SKM-1 treated with dmso at 0.1 percent for 144 hours (cell line): ENCODE data around the gene KLF17.
"Not testable (repeated sequence)": the region's sequence is repeated elsewhere in the genome, so short reads cannot be mapped to it uniquely, and the experiment has no call there.

Experiments
- DNase-seq: peaks from one replicate; lab custom pipeline; 2025; ENCODE audit not compliant: unreplicated experiment; lab: John Stamatoyannopoulos, UW

The KLF17 gene

DNA sequence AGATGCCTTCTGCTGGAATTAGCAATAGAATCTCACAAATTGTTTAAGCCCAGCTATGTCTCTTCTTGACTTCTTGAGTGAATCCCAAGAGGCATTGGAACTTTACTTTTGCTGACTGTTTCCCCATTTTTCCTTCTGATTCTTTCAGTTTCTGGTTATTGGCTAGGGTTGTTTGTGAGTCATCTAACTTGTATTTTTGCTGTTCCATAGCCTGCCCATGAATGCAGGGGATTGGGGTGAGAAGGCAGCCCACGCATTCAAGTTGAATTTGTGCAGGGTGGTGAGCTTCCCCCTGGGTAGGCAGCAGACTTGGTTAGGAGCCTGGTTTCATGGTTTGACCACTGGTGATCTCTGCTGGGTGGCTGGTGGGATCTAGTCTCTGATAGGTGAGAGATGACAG lies 10.4 kb upstream of the KLF17 start:
- no peak for DNase-seq

DNA sequence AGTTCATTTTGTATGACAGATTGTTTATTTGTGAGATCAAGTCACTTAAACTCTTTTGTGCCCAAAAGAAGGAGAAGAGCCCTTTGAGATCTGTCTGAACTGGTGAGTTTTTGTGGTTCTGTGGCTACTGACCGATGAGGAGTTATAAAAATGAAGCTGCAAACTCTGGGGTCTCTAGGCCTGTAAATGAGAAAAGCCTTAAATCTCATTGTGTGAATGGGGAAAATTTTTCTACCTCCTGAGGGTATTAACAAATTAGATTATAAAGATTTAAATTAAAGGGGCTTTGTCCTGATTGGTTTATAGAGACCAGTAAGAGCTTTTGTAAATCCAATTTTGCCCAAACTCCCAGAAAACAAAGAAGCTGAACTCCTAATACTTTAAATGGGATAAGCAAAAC lies 9.7 kb upstream of the KLF17 start:
- DNase-seq = no peak

DNA sequence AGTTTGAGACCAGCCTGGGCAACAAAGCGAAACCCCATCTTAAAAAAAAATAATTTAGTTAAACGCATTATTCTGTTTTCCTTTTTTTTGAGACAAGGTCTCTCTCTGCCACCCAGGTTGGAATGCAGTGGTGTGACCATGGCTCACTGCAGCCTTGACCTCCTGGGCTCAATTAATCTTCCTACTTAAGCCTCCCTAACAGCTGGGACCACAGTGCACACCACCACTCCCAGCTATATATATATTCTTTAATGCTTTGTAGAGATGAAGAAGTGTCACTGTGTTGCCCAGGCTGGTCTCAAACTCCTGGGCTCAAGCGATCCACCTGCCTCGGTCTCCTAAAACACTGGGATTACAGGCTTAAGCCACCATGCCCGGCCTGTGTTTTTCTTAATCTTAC lies 7.7 kb upstream of the KLF17 start:
- DNase-seq = no peak

DNA sequence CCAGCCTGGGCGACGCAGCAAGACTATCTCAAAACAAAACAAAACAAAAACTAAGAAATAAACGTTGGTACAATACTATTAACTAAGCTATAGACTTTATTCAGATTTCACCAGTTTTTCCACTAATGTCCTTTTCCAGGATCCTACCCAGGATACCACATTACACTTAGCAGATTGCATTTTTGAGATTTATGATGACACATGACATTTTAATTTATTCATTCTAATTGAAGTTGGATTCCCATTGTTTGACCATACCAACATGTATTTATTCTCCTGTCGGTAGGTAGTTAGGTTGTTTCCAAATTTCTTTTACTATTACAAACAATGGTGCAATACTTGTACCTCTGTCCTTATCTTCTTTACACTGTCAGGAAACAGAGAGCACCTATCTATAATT lies 6.8 kb upstream of the KLF17 start:
- no peak for DNase-seq

DNA sequence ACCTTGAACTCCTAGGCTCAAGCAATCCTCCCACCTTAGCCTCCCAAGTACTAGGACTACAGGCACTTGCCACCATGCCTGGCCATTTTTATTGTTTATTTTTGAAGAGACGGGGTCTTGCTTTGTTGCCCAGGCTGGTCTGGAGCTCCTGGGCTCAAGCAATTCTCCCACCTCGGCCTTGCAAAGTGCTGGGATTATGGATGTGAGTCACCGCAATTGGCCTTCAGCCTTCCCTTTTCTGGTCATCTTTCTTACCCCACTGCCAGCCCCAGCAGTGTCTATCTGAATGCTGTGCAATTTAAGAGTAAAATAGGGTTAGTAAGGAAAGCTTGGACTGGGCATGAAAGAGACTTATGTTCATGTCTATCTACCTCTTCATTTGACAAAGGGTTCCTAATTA lies 6.1 kb upstream of the KLF17 start:
- no peak for DNase-seq

DNA sequence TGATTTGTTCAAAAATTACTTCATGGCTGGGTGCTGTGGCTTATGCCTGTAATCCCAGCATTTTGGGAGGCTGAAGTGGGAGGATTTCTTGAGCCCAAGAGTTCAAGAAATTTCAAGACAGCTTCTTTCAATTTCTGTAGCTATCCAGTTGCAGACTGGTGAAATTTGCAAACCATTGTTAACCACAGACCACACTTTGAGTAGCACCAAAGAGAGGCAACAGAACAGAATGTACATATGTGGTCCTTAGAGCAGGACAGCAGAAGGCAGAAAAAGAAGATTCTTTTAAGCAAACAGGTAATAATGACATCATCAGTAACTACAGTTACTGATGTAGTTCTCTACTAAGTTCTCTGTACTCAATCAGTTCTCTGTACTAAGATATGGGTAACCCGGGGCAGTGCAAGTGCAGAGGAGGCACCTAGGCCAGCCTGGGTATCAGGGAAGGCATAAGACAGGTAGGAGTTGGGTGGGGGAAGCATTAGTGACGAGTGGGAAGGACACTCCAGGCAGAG lies 5.5 kb upstream of the KLF17 start:
- DNase-seq = no peak

DNA sequence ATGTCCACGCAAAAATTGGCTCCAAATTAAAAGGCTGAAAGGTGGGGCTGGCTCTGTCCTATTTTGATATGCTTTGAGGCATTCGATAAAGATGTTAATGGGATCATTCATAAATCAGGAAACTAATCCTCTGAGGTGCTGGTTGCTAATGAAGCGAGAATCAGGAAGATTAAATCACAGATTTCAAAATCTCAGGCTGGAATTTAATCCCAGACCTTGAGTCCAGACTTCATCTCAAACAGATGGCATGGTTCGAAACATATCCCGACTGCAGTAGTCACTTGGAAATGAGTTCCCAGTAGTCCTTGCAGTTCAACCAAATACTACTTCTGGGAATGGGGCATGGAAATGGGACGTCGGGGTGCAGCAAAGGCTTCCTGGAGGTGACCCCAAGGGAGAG lies 4.5 kb upstream of the KLF17 start:
- DNase-seq = no peak

DNA sequence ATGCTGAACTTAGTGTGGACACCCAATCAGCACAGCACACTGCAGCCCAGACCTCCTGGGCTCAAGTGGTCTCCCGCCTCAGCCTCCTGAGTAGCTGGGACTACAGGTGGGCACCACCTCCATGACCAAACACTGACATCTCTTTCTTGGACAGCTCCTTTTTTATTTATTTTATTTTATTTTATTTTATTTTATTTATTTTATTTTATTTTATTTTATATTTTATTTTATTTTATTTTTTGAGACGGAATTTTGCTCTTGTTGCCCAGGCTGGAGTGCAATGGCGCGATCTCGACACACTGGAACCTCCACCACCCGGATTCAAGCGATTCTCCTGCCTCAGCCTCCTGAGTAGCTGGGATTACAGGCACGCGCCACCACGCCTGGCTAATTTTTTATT lies 1.3 kb upstream of the KLF17 start:
- not testable (repeated sequence) for DNase-seq

DNA sequence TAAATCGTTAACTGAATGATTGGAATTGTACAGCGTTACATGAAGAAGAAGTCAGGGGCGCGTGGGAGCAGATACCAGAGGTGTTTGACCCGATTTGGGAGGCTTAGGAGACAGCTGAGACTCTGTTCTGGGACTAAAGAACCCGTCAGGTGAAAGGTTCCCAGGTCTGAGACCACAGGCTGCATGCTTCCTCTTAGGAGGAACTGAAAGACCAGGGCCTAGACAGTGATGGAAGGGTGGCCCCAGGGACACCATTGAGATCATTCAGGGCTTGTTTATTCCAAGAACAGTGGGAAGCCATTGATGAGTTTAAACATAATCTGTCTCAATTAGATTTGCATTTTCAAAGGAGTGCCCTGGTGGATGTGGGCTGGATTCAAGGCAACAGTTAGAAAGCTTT lies 904 bp downstream of the KLF17 start:
- DNase-seq = no peak

DNA sequence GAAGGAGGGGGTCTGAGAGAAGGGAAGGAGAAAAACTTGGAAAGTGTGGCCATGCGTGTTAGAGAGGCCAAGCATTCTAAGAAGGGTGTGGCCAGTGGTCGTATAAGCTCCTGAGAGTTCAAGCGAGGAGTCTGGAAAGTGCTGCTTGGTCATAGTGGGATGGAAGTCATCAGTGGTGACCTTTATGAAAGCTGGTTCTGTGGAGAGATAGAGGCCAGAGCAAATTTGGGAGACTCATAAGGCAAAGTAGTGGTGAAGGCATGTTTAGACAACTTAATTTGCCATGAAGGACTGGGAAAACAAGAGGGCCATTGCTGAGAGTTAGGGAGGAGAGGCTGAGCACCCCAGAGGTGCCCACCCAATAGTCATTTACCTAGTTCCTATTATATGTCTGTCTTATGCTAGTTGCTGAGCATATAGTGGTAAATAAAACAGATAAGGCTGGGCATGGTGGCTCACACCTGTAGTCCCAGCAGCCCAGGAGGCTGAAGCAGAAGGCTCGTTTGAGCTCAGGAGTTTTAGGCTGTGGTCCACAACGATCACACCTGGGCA lies 1.9 kb downstream of the KLF17 start:
- no peak for DNase-seq

DNA sequence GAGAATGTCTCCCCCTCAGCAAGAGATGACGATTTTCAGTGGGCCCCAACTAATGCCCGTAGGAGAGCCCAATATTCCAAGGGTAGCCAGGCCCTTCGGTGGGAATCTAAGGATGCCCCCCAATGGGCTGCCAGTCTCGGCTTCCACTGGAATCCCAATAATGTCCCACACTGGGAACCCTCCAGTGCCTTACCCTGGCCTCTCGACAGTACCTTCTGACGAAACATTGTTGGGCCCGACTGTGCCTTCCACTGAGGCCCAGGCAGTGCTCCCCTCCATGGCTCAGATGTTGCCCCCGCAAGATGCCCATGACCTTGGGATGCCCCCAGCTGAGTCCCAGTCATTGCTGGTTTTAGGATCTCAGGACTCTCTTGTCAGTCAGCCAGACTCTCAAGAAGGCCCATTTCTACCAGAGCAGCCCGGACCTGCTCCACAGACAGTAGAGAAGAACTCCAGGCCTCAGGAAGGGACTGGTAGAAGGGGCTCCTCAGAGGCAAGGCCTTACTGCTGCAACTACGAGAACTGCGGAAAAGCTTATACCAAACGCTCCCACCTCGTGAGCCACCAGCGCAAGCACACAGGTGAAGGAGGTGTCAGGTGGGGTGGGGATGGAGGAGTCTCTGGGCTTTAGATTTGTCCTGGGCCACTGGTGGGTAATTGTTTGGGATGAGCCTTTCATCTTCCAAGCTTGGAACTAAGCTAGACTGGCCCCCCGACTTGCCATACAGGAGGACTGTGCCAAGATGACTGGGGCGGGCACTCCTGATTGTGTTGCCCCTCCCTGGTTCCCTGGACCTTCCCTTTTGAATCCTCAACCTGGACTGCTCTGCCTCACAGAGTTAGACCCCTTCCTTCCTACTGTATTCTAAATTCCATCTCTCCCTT lies 11.2 kb downstream of the KLF17 start:
- DNase-seq = no peak

DNA sequence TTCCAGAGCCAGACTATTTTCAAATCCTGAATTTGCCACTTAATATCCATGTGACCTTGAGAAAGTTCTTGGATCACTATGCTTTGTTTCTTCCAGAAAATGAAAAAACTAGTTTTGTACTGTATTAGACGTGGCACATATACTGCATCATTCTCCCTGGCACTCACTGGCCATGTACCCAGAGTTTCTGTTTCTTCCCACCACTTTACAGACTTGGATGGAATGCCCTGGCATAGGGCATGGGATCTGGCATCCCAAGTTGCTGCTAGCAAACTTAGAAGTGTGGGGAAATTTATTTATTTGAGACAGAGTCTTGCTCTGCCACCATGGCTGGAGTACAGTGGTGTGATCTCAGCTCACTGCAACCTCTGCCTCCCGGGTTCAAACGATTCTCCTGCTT lies 12.8 kb downstream of the KLF17 start:
- no peak for DNase-seq

DNA sequence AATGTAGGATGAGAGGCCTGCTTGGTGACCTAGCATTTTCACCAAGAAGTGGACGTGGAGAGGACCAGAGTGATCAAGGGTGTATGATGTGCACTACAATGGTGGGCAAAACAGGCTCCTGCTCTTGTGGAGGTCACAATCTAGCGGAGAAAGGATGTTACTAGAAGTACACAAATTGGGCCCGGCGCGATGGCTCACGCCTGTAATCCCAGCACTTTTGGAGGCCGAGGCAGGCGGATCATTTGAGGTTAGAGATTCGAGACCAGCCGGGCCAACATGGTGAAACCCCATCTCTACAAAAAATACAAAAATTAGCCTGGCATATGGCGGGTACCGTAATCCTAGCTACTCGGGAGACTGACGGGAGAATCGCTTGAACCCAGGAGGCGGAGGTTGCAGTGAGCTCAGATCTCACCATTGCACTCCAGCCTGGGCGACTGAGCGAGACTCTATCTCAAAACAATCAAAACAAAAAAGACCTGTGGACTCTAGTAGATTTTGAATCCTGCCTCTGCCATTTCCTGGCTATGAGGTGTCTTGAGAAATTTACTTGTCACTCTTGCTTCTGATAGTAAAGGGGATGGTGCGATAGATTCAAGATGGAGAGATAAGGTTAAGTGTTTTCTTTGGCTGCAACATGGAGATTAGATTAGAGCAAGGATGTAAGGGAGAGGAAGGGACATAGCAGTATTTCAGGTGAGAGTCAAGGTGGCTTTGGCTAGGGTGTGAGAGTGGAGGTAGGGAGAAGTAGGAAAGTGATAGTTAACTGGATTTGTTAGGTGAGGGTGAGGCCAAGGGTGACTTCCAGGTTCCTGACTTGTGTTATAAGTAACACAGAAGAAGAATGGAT lies 15.7 kb downstream of the KLF17 start:
- no peak for DNase-seq

DNA sequence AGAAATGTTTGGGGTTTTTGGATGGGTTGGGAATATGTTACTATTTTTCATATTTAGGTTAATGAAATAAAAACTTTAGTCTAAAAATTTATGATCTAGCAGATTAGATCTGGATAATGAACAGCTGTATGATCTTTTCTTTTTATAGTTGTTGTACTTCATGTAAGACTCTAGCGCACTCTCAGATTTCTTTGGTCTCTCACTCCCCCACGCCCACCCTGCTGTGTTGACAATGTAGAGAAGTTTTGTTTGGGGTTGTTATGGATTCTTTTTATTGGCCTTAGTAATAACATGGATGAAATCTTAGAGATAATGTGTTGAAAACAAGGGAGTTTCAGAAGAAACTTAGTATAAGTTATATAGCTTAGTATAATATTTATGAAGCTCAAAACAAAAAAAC lies 17.3 kb downstream of the KLF17 start:
- DNase-seq = no peak

DNA sequence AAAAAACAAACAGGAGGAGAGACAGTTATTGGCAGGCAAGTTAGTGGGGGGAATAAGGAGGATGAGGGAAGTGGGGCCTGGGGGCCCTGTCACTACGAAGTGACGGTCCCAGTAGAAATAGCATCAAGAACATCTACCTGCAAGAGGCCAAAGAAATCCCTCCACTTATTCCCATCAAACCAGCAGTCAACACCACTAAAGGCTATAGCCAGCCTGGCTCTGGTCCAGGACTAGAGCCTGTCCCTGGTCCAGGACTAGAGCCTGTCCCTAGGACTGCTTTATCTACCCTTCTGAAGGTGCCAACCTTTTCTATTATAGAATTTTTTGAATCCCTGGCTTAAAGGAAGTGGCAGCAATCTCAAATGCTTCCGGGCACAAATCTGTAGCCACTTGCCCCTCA lies 19.6 kb downstream of the KLF17 start:
- DNase-seq = no peak

DNA sequence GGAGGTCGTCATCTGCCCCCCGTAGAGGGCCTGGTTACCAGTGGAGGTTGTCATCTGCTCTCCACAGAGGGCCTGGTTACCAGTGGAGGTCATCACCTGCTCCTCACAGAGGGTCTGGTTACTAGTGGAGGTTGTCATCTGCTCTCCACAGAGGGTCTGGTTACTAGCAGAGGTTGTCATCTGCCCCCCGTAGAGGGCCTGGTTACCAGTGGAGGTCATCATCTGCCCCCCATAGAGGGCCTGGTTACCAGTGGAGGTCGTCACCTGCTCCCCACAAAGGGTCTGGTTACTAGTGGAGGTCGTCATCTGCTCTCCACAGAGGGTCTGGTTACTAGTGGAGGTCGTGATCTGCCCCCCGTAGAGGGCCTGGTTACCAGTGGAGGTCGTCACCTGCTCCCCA lies 20.9 kb downstream of the KLF17 start:
- not testable (repeated sequence) for DNase-seq

DNA sequence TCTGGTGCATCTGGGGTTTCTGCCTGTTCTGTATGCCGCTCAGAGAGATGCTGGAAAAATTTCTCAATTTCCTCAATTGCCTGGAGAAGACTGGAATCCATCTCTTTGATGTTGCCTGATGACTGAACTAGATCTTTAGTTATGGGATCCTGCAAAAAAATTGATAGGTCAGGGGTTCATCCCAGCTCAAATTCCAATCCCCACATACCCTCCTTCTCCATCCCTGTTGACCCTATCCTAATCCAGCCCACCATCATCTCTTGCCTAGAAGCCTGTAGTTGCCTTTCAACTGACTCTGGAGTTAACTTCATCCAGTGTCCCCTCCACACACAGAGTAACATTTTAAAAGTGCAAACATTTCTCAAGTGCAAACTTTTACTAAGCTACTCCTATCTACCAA lies 22.9 kb downstream of the KLF17 start, which contains the start of gene KLF18:
TSS of gene KLF18 (minus strand) at position 101 of the 400 bp plus-strand sequence. CDS start at position 101, 0 bp downstream.
- no peak for DNase-seq

DNA sequence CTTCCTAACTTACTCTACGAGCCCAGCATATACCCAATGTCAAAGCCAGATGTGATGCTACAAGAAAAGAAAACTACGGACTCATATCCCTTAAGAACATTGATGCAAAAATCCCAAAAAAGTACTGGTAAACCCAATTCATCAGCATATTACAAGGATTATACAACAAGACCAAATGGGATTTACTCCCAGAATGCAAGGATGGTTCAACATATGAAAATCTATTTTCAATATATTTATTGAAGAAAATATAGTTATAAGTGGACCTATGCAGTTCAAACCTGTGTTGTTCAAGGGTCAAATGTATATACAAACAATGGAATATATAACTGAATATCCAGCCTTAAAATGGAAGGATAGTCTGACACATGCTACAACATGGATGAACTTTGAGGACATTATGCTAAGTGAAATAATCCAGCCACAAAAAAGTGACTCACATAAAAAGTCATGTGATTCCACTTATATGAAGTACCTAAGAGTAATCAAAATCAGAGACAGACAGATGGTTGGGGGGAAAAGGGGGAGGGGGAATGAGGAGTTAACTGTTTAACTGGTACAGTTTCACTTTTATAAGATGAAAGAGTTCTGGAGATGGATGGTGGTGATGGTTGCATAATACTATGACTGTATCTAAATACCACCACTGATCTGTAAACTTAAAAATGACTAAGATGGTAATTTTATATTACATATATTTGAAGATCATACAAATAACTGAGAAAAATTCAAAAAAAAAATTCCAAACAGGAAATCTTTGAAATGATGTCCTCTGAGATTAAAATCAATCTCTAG lies 26.5 kb downstream of the KLF17 start:
- no peak for DNase-seq

DNA sequence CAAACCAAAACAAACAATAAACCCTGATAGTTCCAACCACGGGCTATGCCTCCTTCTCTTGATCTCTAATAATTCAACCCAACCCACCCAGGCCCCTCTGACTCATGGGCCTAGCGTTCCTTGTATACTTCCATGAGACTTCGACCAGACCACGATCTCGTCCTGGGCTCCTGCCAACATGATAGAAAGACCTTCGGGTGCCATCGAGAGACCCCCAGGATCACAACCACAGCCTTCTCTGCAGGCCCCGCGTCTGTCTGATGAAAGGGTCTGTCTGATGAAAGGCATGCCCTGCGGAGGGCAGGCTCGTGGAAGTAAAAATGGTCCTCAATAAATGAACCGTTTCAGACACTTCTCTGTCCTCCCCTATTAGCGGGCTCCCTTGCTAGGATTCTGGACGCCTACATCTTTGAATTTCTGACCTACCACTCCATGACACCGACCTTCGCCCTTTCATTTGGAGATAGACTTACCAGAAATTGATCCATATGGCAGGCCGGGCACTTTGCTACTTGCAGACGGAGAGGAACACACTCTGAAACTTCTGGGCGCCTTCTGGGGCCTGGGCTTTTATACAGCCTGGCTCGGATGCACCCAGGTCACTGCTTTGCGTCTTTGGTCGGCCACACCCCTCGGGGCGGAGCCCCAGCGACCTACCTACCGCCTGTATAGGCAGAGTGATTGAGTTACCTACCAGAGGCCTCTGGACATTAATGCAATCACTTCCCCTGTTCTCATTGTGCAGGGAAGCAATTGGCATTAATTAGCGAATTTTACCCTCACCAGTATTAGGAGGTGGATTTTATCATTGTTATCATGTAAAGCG lies 28.1 kb downstream of the KLF17 start:
- no peak for DNase-seq

DNA sequence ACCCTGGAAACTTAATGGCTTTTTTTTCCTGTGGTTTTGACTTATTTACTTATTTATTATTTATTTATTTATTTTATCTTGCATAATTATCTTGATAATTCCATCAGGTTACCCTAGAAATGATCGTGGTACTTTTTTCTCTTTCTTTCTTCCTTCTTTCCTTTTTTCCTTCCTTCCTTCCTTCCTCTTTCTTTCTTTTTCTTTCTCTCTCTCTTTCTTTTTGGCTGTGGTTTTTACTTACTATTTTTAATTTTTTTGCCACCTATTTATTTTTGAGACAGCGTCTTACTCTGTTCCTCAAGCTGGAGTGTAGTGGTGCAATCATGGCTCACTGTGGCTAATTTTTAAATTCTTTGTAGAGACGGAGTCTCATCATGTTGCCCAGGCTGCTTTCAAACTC lies 29.0 kb downstream of the KLF17 start:
- no peak for DNase-seq
